HepG2 (cell line): ENCODE data around the gene MACROH2A1. TPM values are rescaled to one million over a fixed set of nuclear protein-coding genes. Genes with fewer than 3 reads are reported as not detected.

ENCODE experiments used
- ATAC-seq: fragments of 200-7000 bp; cut with Tn5 transposase; 3 replicates; pipeline ENCODE4 v1.9.1; 2020; ENCODE audit warnings: mild to moderate bottlenecking, moderate library complexity
- BruUV-seq: library from RNA; stranded (reverse); fragments of 400-500 nt; replicated peaks from 2 replicates; lab custom pipeline; 2021; lab: Mats Ljungman, UMichigan
- CTCF ChIA-PET: fragments of 300-600 bp; formaldehyde crosslinking; extraction: SDS; loops from one replicate; lab custom pipeline; 2021; ENCODE audit warnings: low total read pairs, inconsistent platforms, low intra/inter-chr PET ratio; lab: Yijun Ruan, JAX
- POLR2A ChIA-PET: fragments of 350-600 bp; sonication (Branson Sonifier 250); formaldehyde crosslinking; loops from one replicate; lab custom pipeline; 2020; ENCODE audit warnings: antibody characterized with exemption, inconsistent platforms; lab: Yijun Ruan, JAX
- DNase-seq: peaks from one replicate; pipeline ENCODE4 v3.0.0-alpha.2; 2015; ENCODE audit warnings: low spot score
- FAIRE-seq: peaks from 3 replicates; lab custom pipeline; 2011; peaks lifted over from hg19 to GRCh38; lab: Jason Lieb, UNC
- H2AFZ ChIP-seq: one replicate; pipeline ENCODE4 v1.6.1; 2011; ENCODE audit warnings: low read length, inconsistent platforms
- H3K27ac ChIP-seq: fragments of 300-600 bp; 3 replicates; pipeline ENCODE4 v1.8.0; 2011; ENCODE audit warnings: mixed run types, mild to moderate bottlenecking, mixed read lengths, low read length, inconsistent platforms; ENCODE audit not compliant: insufficient read depth; ENCODE audit errors: extremely low read length
- H3K27me3 ChIP-seq, 2 experiments: fragments of 200-600 bp in 1 of 2; 2 replicates in 1 of 2; 3 replicates in 1 of 2; pipeline versions ENCODE4 v1.6.0 to v1.8.0; 2011; ENCODE audit warnings: low read length in 2 of 2, mild to moderate bottlenecking in 2 of 2, moderate library complexity in 2 of 2, inconsistent platforms in 1 of 2; ENCODE audit not compliant: insufficient read depth in 2 of 2, control insufficient read depth in 1 of 2
- H3K36me3 ChIP-seq, 2 experiments: fragments of 200-600 bp in 1 of 2; replicated peaks in 1 of 2; 2 replicates in 1 of 2; 3 replicates in 1 of 2; pipeline versions ENCODE4 v1.5.1 to v1.8.0; 2011; ENCODE audit warnings: low read length in 2 of 2, inconsistent platforms in 1 of 2; ENCODE audit not compliant: insufficient read depth in 2 of 2, control insufficient read depth in 1 of 2
- H3K4me1 ChIP-seq: 2 replicates; pipeline ENCODE4 v1.5.1; 2012; ENCODE audit warnings: low read length, inconsistent platforms; ENCODE audit not compliant: insufficient read depth
- H3K4me2 ChIP-seq: 2 replicates; pipeline ENCODE4 v1.6.0; 2011; ENCODE audit warnings: low read depth, low read length, inconsistent platforms
- H3K4me3 ChIP-seq, 3 experiments: fragments of 200-600 bp in 1 of 3; sonication (generic), shearing (Covaris generic) in 1 of 3; replicated peaks in 1 of 3; 2 replicates each; pipeline ENCODE4 v1.5.1; 2011 to 2016; ENCODE audit warnings: low read length in 3 of 3, inconsistent platforms in 2 of 3, low read depth in 2 of 3, mild to moderate bottlenecking in 2 of 3, control low read depth in 1 of 3, mixed read lengths in 1 of 3; ENCODE audit not compliant: insufficient read depth in 1 of 3
- H3K79me2 ChIP-seq: one replicate; pipeline ENCODE4 v1.6.1; 2011; ENCODE audit warnings: low read length, inconsistent platforms; ENCODE audit not compliant: insufficient read depth
- H3K9ac ChIP-seq: 2 replicates; pipeline ENCODE4 v1.6.0; 2011; ENCODE audit warnings: mild to moderate bottlenecking, low read depth, low read length, inconsistent platforms; ENCODE audit not compliant: insufficient read depth
- H3K9me3 ChIP-seq: 2 replicates; pipeline ENCODE4 v1.5.1; 2012; ENCODE audit warnings: mild to moderate bottlenecking, low read length
- H4K20me1 ChIP-seq: 2 replicates; pipeline ENCODE4 v1.6.0; 2011; ENCODE audit warnings: inconsistent platforms, mild to moderate bottlenecking, low read length, moderate library complexity; ENCODE audit not compliant: insufficient read depth
- FOXA1 ChIP-seq, 2 experiments: fragments of 450-650 bp in 1 of 2; sonication (generic) in 1 of 2; formaldehyde crosslinking in 1 of 2; IDR thresholded peaks; 2 replicates each; pipeline versions ENCODE4 v1.4.0 to v1.6.1; 2016 to 2020; ENCODE audit warnings: missing genetic modification reagents in 1 of 2
- NAIF1 ChIP-seq: sonication (generic); formaldehyde crosslinking; IDR thresholded peaks from 2 replicates; pipeline ENCODE4 v1.5.0; 2020; ENCODE audit warnings: mild to moderate bottlenecking, missing genetic modification reagents, borderline replicate concordance
- NFAT5 ChIP-seq: sonication (generic); formaldehyde crosslinking; IDR thresholded peaks from 2 replicates; pipeline ENCODE4 v1.4.0; 2020; ENCODE audit warnings: missing genetic modification reagents
- RARG ChIP-seq: sonication (generic); formaldehyde crosslinking; IDR thresholded peaks from 2 replicates; pipeline ENCODE4 v1.4.0; 2020; ENCODE audit warnings: low read depth, mild to moderate bottlenecking, missing genetic modification reagents
- REL ChIP-seq: sonication (generic); formaldehyde crosslinking; conservative IDR thresholded peaks from 2 replicates; pipeline ENCODE4 v1.8.0; 2022; ENCODE audit warnings: mild to moderate bottlenecking, missing genetic modification reagents, moderate library complexity
- SMYD3 ChIP-seq: sonication (generic); formaldehyde crosslinking; IDR thresholded peaks from 2 replicates; pipeline ENCODE4 v1.8.1; 2023; ENCODE audit warnings: mild to moderate bottlenecking, missing genetic modification reagents
- ZNF772 ChIP-seq: sonication (generic); formaldehyde crosslinking; IDR thresholded peaks from 2 replicates; pipeline ENCODE4 v1.5.0; 2020; ENCODE audit warnings: mild to moderate bottlenecking, missing genetic modification reagents
- WGBS: methylation state at CpG from one replicate; pipeline ENCODE4 v1.1.6; 2017; ENCODE audit warnings: low lambda C conversion rate; 5-methylcytosine and 5-hydroxymethylcytosine counted together
- in situ Hi-C: cut with HindIII; loops from 2 replicates; pipeline ENCODE4 v1.10.0; 2017; ENCODE audit warnings: low pct_unique_long_range_greater_than_20kb; ENCODE audit not compliant: extremely low pct_ligation_motif_present
- intact Hi-C: fragments of 100-400 bp; cut with micrococcal nuclease; formaldehyde crosslinking; loops from one replicate; pipeline ENCODE4 v1.10.0; 2022; ENCODE audit not compliant: unreplicated experiment
- polyA plus RNA-seq, 8 experiments: library from polyadenylated mRNA; depleted of rRNA in 3 of 8; stranded (reverse) in 7 of 8; unstranded in 1 of 8; fragments of >200 nt; fragmentation: Illumina TruSeq in 4 of 8; extraction: Trizol in 4 of 8; gene quantifications; 2 replicates each; pipeline versions ENCODE4 v1.2.1 to v1.2.3, GENCODE V29; 2011 to 2016; ENCODE audit warnings: low read depth in 4 of 8, missing spikeins in 1 of 8, mixed read lengths in 1 of 8; ENCODE audit not compliant: insufficient read depth in 1 of 8
- total RNA-seq, 5 experiments: library from RNA; depleted of rRNA; stranded (reverse); fragments of >200 nt; fragmentation: Illumina TruSeq; extraction: Trizol; gene quantifications; 2 replicates each; pipeline ENCODE4 v1.2.3, GENCODE V29; 2016; ENCODE audit warnings: low read depth in 1 of 5
- TF ChIP-seq, protein P1 (sequence below): IDR thresholded peaks from 2 replicates; pipeline ENCODE4 v1.6.1; 2012; ENCODE audit warnings: low read length, improper control_type of control experiment
- TF ChIP-seq, protein P2 (sequence below): sonication (generic); formaldehyde crosslinking; IDR thresholded peaks from 2 replicates; pipeline ENCODE4 v1.8.0; 2023; ENCODE audit warnings: mild to moderate bottlenecking, missing genetic modification reagents

The MACROH2A1 gene
- total and polyA plus RNA-seq, 2 of the 13 experiments (the other 11 are each of a cell fraction or from before 2014, with no cell fraction given), result 69.1 to 158 TPM

GRCh38 chr5:135425641-135426040, 26.6 kb upstream of the MACROH2A1 start (continued):
- TF ChIP-seq NAIF1 (CRISPR knock-in tag), result no peak
- TF ChIP-seq NFAT5 (CRISPR knock-in tag), result no peak
- no peak for TF ChIP-seq RARG
- TF ChIP-seq REL (CRISPR knock-in tag), result no peak

GRCh38 chr5:135423846-135424168, 24.8 kb upstream of the MACROH2A1 start:
- in situ Hi-C loops (no loop called here), intact Hi-C loops (no loop called here)
- no peaks in the 10 kb centered on the region for H3K79me2 ChIP-seq
- CTCF ChIA-PET, result no interaction called here
- H3K27ac ChIP-seq, result no peak overlapping the region
- POLR2A ChIA-PET, result no interaction called here
- H3K9ac ChIP-seq, result no peak overlapping the region
- DNase-seq (no peak), FAIRE-seq (no peak), ATAC-seq (no peak)
- no peak overlapping the region for H3K4me2 ChIP-seq
- no peaks in the 10 kb centered on the region for H3K4me1 ChIP-seq
- H3K4me3 ChIP-seq, result no peak overlapping the region
- WGBS, result 86% methylated on average over 1 of the region's 1 CpG
- TF ChIP-seq ZNF772 (no peak), SMYD3 (CRISPR knock-in tag) (no peak), FOXA1 (IDR thresholded peaks at IDR 0.05) (no peak), FOXA1 (CRISPR knock-in tag; IDR thresholded peaks at IDR 0.05) (no peak)
- TF ChIP-seq, protein P1, sequence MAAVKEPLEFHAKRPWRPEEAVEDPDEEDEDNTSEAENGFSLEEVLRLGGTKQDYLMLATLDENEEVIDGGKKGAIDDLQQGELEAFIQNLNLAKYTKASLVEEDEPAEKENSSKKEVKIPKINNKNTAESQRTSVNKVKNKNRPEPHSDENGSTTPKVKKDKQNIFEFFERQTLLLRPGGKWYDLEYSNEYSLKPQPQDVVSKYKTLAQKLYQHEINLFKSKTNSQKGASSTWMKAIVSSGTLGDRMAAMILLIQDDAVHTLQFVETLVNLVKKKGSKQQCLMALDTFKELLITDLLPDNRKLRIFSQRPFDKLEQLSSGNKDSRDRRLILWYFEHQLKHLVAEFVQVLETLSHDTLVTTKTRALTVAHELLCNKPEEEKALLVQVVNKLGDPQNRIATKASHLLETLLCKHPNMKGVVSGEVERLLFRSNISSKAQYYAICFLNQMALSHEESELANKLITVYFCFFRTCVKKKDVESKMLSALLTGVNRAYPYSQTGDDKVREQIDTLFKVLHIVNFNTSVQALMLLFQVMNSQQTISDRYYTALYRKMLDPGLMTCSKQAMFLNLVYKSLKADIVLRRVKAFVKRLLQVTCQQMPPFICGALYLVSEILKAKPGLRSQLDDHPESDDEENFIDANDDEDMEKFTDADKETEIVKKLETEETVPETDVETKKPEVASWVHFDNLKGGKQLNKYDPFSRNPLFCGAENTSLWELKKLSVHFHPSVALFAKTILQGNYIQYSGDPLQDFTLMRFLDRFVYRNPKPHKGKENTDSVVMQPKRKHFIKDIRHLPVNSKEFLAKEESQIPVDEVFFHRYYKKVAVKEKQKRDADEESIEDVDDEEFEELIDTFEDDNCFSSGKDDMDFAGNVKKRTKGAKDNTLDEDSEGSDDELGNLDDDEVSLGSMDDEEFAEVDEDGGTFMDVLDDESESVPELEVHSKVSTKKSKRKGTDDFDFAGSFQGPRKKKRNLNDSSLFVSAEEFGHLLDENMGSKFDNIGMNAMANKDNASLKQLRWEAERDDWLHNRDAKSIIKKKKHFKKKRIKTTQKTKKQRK, result no peak
- TF ChIP-seq, protein P2, sequence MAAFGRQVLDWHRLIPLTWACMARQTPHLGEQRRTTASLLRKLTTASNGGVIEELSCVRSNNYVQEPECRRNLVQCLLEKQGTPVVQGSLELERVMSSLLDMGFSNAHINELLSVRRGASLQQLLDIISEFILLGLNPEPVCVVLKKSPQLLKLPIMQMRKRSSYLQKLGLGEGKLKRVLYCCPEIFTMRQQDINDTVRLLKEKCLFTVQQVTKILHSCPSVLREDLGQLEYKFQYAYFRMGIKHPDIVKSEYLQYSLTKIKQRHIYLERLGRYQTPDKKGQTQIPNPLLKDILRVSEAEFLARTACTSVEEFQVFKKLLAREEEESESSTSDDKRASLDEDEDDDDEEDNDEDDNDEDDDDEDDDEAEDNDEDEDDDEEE (CRISPR knock-in tag), result no peak
- BruUV-seq, result no TSS peak
- no peaks in the 10 kb centered on the region; a peak in 1 of 5 replicates for H3K27me3 ChIP-seq
- peaks cover 4% of the 10 kb centered on the region; the same call in 1 of the 2 replicates for H3K9me3 ChIP-seq
- no peaks in the 10 kb centered on the region for H4K20me1 ChIP-seq
- no peak overlapping the region for H2AFZ ChIP-seq
- no peaks in the 10 kb centered on the region for H3K36me3 ChIP-seq
